ENCODE measurements around the gene ACTR1B.
"Not testable (repeated sequence)": the region's sequence is repeated elsewhere in the genome, so short reads cannot be mapped to it uniquely, and the experiment has no call there.

The ACTR1B gene

GRCh38 chr2:97697252-97698235 lies 33.7 kb upstream of the ACTR1B start:
- TF ChIP-seq CTCF (IDR thresholded peaks at IDR 0.05; ENCODE audit: low read depth, low read length): peak; percentile 92
- TF ChIP-seq MYC (IDR thresholded peaks at IDR 0.05; ENCODE audit: low read depth, low read length): peak; percentile 48; the same call in 1 of the 2 replicates
- TF ChIP-seq MAX (IDR thresholded peaks at IDR 0.05; ENCODE audit: low read depth, low read length): 0 out of 2 replicates have a peak, but pooled peaks have one; percentile 25
- no peak for TF ChIP-seq POLR2A (IDR thresholded peaks at IDR 0.05; ENCODE audit: extremely low read depth, insufficient read length)
- H3K4me3 ChIP-seq (ENCODE audit: low read depth, low read length): no peak overlapping the region
- peak; percentile 89 for DNase-seq (ENCODE audit: low read depth)

GRCh38 chr2:97695744-97696143 lies 31.9 kb upstream of the ACTR1B start:
- H3K4me3 ChIP-seq (ENCODE audit: low read depth, low read length): no peak overlapping the region
- TF ChIP-seq POLR2A (IDR thresholded peaks at IDR 0.05; ENCODE audit: extremely low read depth, insufficient read length): no peak
- TF ChIP-seq MYC (IDR thresholded peaks at IDR 0.05; ENCODE audit: low read depth, low read length): no peak
- no peak for TF ChIP-seq CTCF (IDR thresholded peaks at IDR 0.05; ENCODE audit: low read depth, low read length)
- TF ChIP-seq MAX (IDR thresholded peaks at IDR 0.05; ENCODE audit: low read depth, low read length): no peak
- DNase-seq (ENCODE audit: low read depth): no peak

GRCh38 chr2:97693476-97693875 lies 29.6 kb upstream of the ACTR1B start:
- no peak for TF ChIP-seq MYC (IDR thresholded peaks at IDR 0.05; ENCODE audit: low read depth, low read length)
- TF ChIP-seq MAX (IDR thresholded peaks at IDR 0.05; ENCODE audit: low read depth, low read length): no peak
- no peak for TF ChIP-seq POLR2A (IDR thresholded peaks at IDR 0.05; ENCODE audit: extremely low read depth, insufficient read length)
- no peak for TF ChIP-seq CTCF (IDR thresholded peaks at IDR 0.05; ENCODE audit: low read depth, low read length)
- H3K4me3 ChIP-seq (ENCODE audit: low read depth, low read length): no peak overlapping the region
- no peak for DNase-seq (ENCODE audit: low read depth)

GRCh38 chr2:97691166-97691565 lies 27.3 kb upstream of the ACTR1B start:
- TF ChIP-seq MAX (IDR thresholded peaks at IDR 0.05; ENCODE audit: low read depth, low read length) (no peak), MYC (IDR thresholded peaks at IDR 0.05; ENCODE audit: low read depth, low read length) (no peak), POLR2A (IDR thresholded peaks at IDR 0.05; ENCODE audit: extremely low read depth, insufficient read length) (no peak), CTCF (IDR thresholded peaks at IDR 0.05; ENCODE audit: low read depth, low read length) (no peak)
- DNase-seq (ENCODE audit: low read depth): no peak
- no peak overlapping the region for H3K4me3 ChIP-seq (ENCODE audit: low read depth, low read length)

- no peak for DNase-seq (ENCODE audit: low read depth)
Observed at GRCh38 chr2:97688062-97688827, 24.4 kb upstream of the ACTR1B start.

GRCh38 chr2:97687235-97687634 lies 23.4 kb upstream of the ACTR1B start:
- not testable (repeated sequence) for DNase-seq (ENCODE audit: low read depth); H3K4me3 ChIP-seq (ENCODE audit: low read depth, low read length)

More at GRCh38 chr2:97688062-97688827, 24.4 kb upstream of the ACTR1B start:
- no peak overlapping the region for H3K4me3 ChIP-seq (ENCODE audit: low read depth, low read length)
- TF ChIP-seq POLR2A (IDR thresholded peaks at IDR 0.05; ENCODE audit: extremely low read depth, insufficient read length) (no peak), MYC (IDR thresholded peaks at IDR 0.05; ENCODE audit: low read depth, low read length) (no peak), CTCF (IDR thresholded peaks at IDR 0.05; ENCODE audit: low read depth, low read length) (no peak), MAX (IDR thresholded peaks at IDR 0.05; ENCODE audit: low read depth, low read length) (no peak)

Measured in NB4 (cell line).